ENCODE data around the gene FCRL1.

The FCRL1 gene

GRCh38 chr1:157819896-157820295 is at the start of gene FCRL1:
Gene FCRL1 (minus strand): TSS chr1:157820120. CDS start chr1:157820037, 83 bp downstream.
- no peak for DNase-seq (ENCODE audit: low read depth)

- DNase-seq (ENCODE audit: low read depth): no peak
Measured at GRCh38 chr1:157868654-157869053, 48.7 kb upstream of the FCRL1 start.

- no peak for DNase-seq (ENCODE audit: low read depth)
Measured at GRCh38 chr1:157862114-157863070, 42.5 kb upstream of the FCRL1 start.

- DNase-seq (ENCODE audit: low read depth): no peak
Measured at GRCh38 chr1:157856538-157856937, 36.6 kb upstream of the FCRL1 start.

GRCh38 chr1:157852476-157852875 is 32.6 kb upstream of the FCRL1 start:
- DNase-seq (ENCODE audit: low read depth): peak; percentile 55

GRCh38 chr1:157849229-157849875 is 29.4 kb upstream of the FCRL1 start:
- no peak for DNase-seq (ENCODE audit: low read depth)

- DNase-seq (ENCODE audit: low read depth): no peak
Measured at GRCh38 chr1:157844089-157844830, 24.3 kb upstream of the FCRL1 start.

GRCh38 chr1:157842939-157843338 is 23.0 kb upstream of the FCRL1 start:
- no peak for DNase-seq (ENCODE audit: low read depth)

GRCh38 chr1:157841708-157842107 is 21.8 kb upstream of the FCRL1 start, which contains the start of gene CD5L:
Gene CD5L (minus strand): TSS chr1:157841808. CDS start chr1:157841701, 107 bp downstream.
- no peak for DNase-seq (ENCODE audit: low read depth)

- no peak for DNase-seq (ENCODE audit: low read depth)
Measured at GRCh38 chr1:157838966-157839365, 19.0 kb upstream of the FCRL1 start.

- no peak for DNase-seq (ENCODE audit: low read depth)
Measured at GRCh38 chr1:157834430-157834829, 14.5 kb upstream of the FCRL1 start.

GRCh38 chr1:157833145-157833544 is 13.2 kb upstream of the FCRL1 start:
- DNase-seq (ENCODE audit: low read depth): no peak

GRCh38 chr1:157831968-157832626 is 12.2 kb upstream of the FCRL1 start:
- no peak for DNase-seq (ENCODE audit: low read depth)

GRCh38 chr1:157830887-157831286 is 11.0 kb upstream of the FCRL1 start:
- no peak for DNase-seq (ENCODE audit: low read depth)

- DNase-seq (ENCODE audit: low read depth): no peak
Measured at GRCh38 chr1:157829711-157830110, 9.8 kb upstream of the FCRL1 start.

- DNase-seq (ENCODE audit: low read depth): no peak
Measured at GRCh38 chr1:157829210-157829609, 9.3 kb upstream of the FCRL1 start.

GRCh38 chr1:157820299-157820698 is 379 bp upstream of the FCRL1 start:
- no peak for DNase-seq (ENCODE audit: low read depth)

- no peak for DNase-seq (ENCODE audit: low read depth)
Measured at GRCh38 chr1:157819215-157819614, 705 bp downstream of the FCRL1 start.

GRCh38 chr1:157813269-157813668 is 6.7 kb downstream of the FCRL1 start:
- no peak for DNase-seq (ENCODE audit: low read depth)

GRCh38 chr1:157806431-157807149 is 13.3 kb downstream of the FCRL1 start:
- no peak for DNase-seq (ENCODE audit: low read depth)

- no peak for DNase-seq (ENCODE audit: low read depth)
Measured at GRCh38 chr1:157803851-157804250, 16.1 kb downstream of the FCRL1 start.
